ENCODE results near the gene PHF13.

GRCh38 chr1:6590046-6590445 lies 23.5 kb upstream of the PHF13 start:
- TF ChIP-seq, protein P1, sequence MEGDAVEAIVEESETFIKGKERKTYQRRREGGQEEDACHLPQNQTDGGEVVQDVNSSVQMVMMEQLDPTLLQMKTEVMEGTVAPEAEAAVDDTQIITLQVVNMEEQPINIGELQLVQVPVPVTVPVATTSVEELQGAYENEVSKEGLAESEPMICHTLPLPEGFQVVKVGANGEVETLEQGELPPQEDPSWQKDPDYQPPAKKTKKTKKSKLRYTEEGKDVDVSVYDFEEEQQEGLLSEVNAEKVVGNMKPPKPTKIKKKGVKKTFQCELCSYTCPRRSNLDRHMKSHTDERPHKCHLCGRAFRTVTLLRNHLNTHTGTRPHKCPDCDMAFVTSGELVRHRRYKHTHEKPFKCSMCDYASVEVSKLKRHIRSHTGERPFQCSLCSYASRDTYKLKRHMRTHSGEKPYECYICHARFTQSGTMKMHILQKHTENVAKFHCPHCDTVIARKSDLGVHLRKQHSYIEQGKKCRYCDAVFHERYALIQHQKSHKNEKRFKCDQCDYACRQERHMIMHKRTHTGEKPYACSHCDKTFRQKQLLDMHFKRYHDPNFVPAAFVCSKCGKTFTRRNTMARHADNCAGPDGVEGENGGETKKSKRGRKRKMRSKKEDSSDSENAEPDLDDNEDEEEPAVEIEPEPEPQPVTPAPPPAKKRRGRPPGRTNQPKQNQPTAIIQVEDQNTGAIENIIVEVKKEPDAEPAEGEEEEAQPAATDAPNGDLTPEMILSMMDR (IDR thresholded peaks at IDR 0.05) = no peak
- TF ChIP-seq POLR2A (IDR thresholded peaks at IDR 0.05) = no peak
